Measurements from ENCODE around the gene GPRC5C. TPM values are rescaled to one million over a fixed set of nuclear protein-coding genes. Genes with fewer than 3 reads are reported as not detected.

GPRC5C gene
- total RNA-seq, 1 experiment from 2014 or later: 15.5 TPM

- WGBS (ENCODE audit: extremely low coverage, insufficient read length, low lambda C conversion rate): no CpG with 5 or more reads among the region's 7 CpGs
- no peak for DNase-seq
- H3K23ac ChIP-seq (ENCODE audit: insufficient read length, low read depth, low read length): no peak overlapping the region
- no peak overlapping the region for H3K9ac ChIP-seq (ENCODE audit: extremely low read depth, insufficient read length, low read length)
- H3K56ac ChIP-seq (ENCODE audit: insufficient read length, low read depth, low read length): no peak overlapping the region
- Mint-ChIP-seq H3K4me1 (peaks cover 14 to 32% of the 10 kb centered on the region in 2 experiments), H3K4me3 (no peak overlapping the region), H3K36me3 (ENCODE audit: insufficient read depth in 1 of 3, low read depth in 3 of 3) (peaks cover 0 to 6% (median 0%) of the 10 kb centered on the region in 3 experiments; a peak in 1 of 7 replicates), H3K9me3 (peaks cover 5 to 6% of the 10 kb centered on the region in 2 experiments; a peak in 3 of 5 replicates), H3K27me3 (ENCODE audit: low read depth) (peaks cover 41% of the 10 kb centered on the region), H3K27ac (no peak overlapping the region)
- no peak overlapping the region for H2BK15ac ChIP-seq (ENCODE audit: low read depth, low read length)
- no peak overlapping the region for H3K4ac ChIP-seq (ENCODE audit: low read depth, low read length)
- no peaks in the 10 kb centered on the region for H3K9me3 ChIP-seq (ENCODE audit: control insufficient read depth, low read depth, low read length)
- H3K79me1 ChIP-seq (ENCODE audit: insufficient read depth, low read depth, low read length, poor library complexity, severe bottlenecking): no peaks in the 10 kb centered on the region
- H3K27ac ChIP-seq (ENCODE audit: insufficient read length, low read depth, low read length): no peak overlapping the region
- no peak overlapping the region for H3T11ph ChIP-seq (ENCODE audit: low read length)
- H4K20me1 ChIP-seq (ENCODE audit: control insufficient read depth, insufficient read depth, insufficient read length): no peaks in the 10 kb centered on the region
- H2BK5ac ChIP-seq (ENCODE audit: insufficient read length, low read length): no peak overlapping the region
- no peak overlapping the region for H4K91ac ChIP-seq (ENCODE audit: insufficient read length, low read depth, low read length)
- no peak overlapping the region for H3K4me2 ChIP-seq (ENCODE audit: insufficient read depth, insufficient read length, low read length)
- H2AFZ ChIP-seq (ENCODE audit: low read length): no peak overlapping the region
- no peak overlapping the region for H2BK120ac ChIP-seq (ENCODE audit: low read depth, low read length, poor library complexity, severe bottlenecking)
- H3K18ac ChIP-seq (ENCODE audit: insufficient read length, low read depth, low read length): no peak overlapping the region
- H3K4me1 ChIP-seq (ENCODE audit: insufficient read depth, low read length): peaks cover 3% of the 10 kb centered on the region; the same call in 1 of the 2 replicates
- no peaks in the 10 kb centered on the region for H3K23me2 ChIP-seq (ENCODE audit: insufficient read length, low read depth, low read length, poor library complexity, severe bottlenecking)
- no peak overlapping the region for H4K8ac ChIP-seq (replicated peaks; ENCODE audit: insufficient read length, low read depth, low read length)
- H4K5ac ChIP-seq (ENCODE audit: insufficient read length, low read depth, low read length): no peak overlapping the region
- H2BK20ac ChIP-seq (ENCODE audit: low read depth, low read length, poor library complexity, severe bottlenecking): no peak overlapping the region
- TF ChIP-seq, protein P1, sequence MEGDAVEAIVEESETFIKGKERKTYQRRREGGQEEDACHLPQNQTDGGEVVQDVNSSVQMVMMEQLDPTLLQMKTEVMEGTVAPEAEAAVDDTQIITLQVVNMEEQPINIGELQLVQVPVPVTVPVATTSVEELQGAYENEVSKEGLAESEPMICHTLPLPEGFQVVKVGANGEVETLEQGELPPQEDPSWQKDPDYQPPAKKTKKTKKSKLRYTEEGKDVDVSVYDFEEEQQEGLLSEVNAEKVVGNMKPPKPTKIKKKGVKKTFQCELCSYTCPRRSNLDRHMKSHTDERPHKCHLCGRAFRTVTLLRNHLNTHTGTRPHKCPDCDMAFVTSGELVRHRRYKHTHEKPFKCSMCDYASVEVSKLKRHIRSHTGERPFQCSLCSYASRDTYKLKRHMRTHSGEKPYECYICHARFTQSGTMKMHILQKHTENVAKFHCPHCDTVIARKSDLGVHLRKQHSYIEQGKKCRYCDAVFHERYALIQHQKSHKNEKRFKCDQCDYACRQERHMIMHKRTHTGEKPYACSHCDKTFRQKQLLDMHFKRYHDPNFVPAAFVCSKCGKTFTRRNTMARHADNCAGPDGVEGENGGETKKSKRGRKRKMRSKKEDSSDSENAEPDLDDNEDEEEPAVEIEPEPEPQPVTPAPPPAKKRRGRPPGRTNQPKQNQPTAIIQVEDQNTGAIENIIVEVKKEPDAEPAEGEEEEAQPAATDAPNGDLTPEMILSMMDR (conservative IDR thresholded peaks at IDR 0.05): no peak
- no peaks in the 10 kb centered on the region for H3K27me3 ChIP-seq (ENCODE audit: insufficient read depth, low read length)
- H3K79me2 ChIP-seq (ENCODE audit: insufficient read depth, low read length): no peaks in the 10 kb centered on the region
- no peak overlapping the region for H2BK12ac ChIP-seq (ENCODE audit: insufficient read length, low read depth, low read length)
- H2AK5ac ChIP-seq (ENCODE audit: insufficient read length, low read length): no peak overlapping the region
- H3K14ac ChIP-seq (ENCODE audit: insufficient read depth, low read length): no peak overlapping the region
Measured at GRCh38 chr17:74424117-74424516, 7.8 kb upstream of the GPRC5C start.

Data from H9 (cell line).